HepG2 (cell line): ENCODE measurements around the gene FAM222B. TPM values are rescaled to one million over a fixed set of nuclear protein-coding genes. Genes with fewer than 3 reads are reported as not detected.
A peak's percentile ranks its signal among the peaks of the same experiment; 100 is the strongest.

Experiments
- ARNT2 ChIP-seq: sonication (generic); formaldehyde crosslinking; IDR thresholded peaks from 2 replicates; pipeline ENCODE4 v1.8.0; 2022; ENCODE audit warnings: mild to moderate bottlenecking, low read depth, missing genetic modification reagents, moderate library complexity
- MAFK ChIP-seq, 2 experiments: IDR thresholded peaks in 1 of 2; conservative IDR thresholded peaks in 1 of 2; 2 replicates each; pipeline ENCODE4 v1.6.1; 2011; ENCODE audit warnings: improper control_type of control experiment in 2 of 2, low read length in 2 of 2
- MBNL3 ChIP-seq: fragments of 250-450 bp; sonication (Bioruptor Pico); conservative IDR thresholded peaks from 2 replicates; pipeline ENCODE4 v1.8.0; 2022; ENCODE audit warnings: mild to moderate bottlenecking, inconsistent platforms
- NPAS2 ChIP-seq: sonication (generic); formaldehyde crosslinking; IDR thresholded peaks from 2 replicates; pipeline ENCODE4 v1.8.0; 2022; ENCODE audit warnings: mild to moderate bottlenecking, missing genetic modification reagents, borderline replicate concordance
- RFXANK ChIP-seq: IDR thresholded peaks from 2 replicates; pipeline ENCODE4 v1.6.1; 2016
- RFXAP ChIP-seq: sonication (generic); formaldehyde crosslinking; IDR thresholded peaks from 2 replicates; pipeline ENCODE4 v1.4.0; 2020; ENCODE audit warnings: missing genetic modification reagents, borderline replicate concordance
- SNAI1 ChIP-seq: sonication (generic); formaldehyde crosslinking; IDR thresholded peaks from 2 replicates; pipeline ENCODE4 v1.5.0; 2020; ENCODE audit warnings: mild to moderate bottlenecking, missing genetic modification reagents, borderline replicate concordance
- ZMAT3 ChIP-seq: sonication (generic); formaldehyde crosslinking; conservative IDR thresholded peaks from 2 replicates; pipeline ENCODE4 v1.7.0; 2021; ENCODE audit warnings: missing genetic modification reagents
- ZNF101 ChIP-seq: sonication (generic); formaldehyde crosslinking; IDR thresholded peaks from 2 replicates; pipeline ENCODE4 v1.4.0; 2020; ENCODE audit warnings: mild to moderate bottlenecking, low read depth, missing genetic modification reagents, borderline replicate concordance
- ZNF264 ChIP-seq: sonication (generic); formaldehyde crosslinking; IDR thresholded peaks from 2 replicates; pipeline ENCODE4 v1.4.0; 2020; ENCODE audit warnings: missing genetic modification reagents
- ZNF3 ChIP-seq: IDR thresholded peaks from 2 replicates; pipeline ENCODE4 v1.7.0; 2017; ENCODE audit warnings: inconsistent platforms
- ZNF326 ChIP-seq: sonication (generic); formaldehyde crosslinking; IDR thresholded peaks from 2 replicates; pipeline ENCODE4 v1.4.0; 2020; ENCODE audit warnings: missing genetic modification reagents, borderline replicate concordance
- ZNF543 ChIP-seq: sonication (generic); formaldehyde crosslinking; IDR thresholded peaks from 2 replicates; pipeline ENCODE4 v1.4.0; 2020; ENCODE audit warnings: mild to moderate bottlenecking, missing genetic modification reagents
- ZNF883 ChIP-seq: sonication (generic); formaldehyde crosslinking; IDR thresholded peaks from 2 replicates; pipeline ENCODE4 v1.5.1; 2020; ENCODE audit warnings: mild to moderate bottlenecking, missing genetic modification reagents; ENCODE audit errors: not compliant biosample characterization
- polyA plus RNA-seq, 8 experiments: library from polyadenylated mRNA; depleted of rRNA in 3 of 8; stranded (reverse) in 7 of 8; unstranded in 1 of 8; fragments of >200 nt; fragmentation: Illumina TruSeq in 4 of 8; extraction: Trizol in 4 of 8; gene quantifications; 2 replicates each; pipeline versions ENCODE4 v1.2.1 to v1.2.3, GENCODE V29; 2011 to 2016; ENCODE audit warnings: low read depth in 4 of 8, missing spikeins in 1 of 8, mixed read lengths in 1 of 8; ENCODE audit not compliant: insufficient read depth in 1 of 8
- total RNA-seq, 5 experiments: library from RNA; depleted of rRNA; stranded (reverse); fragments of >200 nt; fragmentation: Illumina TruSeq; extraction: Trizol; gene quantifications; 2 replicates each; pipeline ENCODE4 v1.2.3, GENCODE V29; 2016; ENCODE audit warnings: low read depth in 1 of 5
- TF ChIP-seq, protein P1 (sequence below): sonication (generic); formaldehyde crosslinking; IDR thresholded peaks from 2 replicates; pipeline ENCODE4 v1.4.0; 2020; ENCODE audit warnings: missing genetic modification reagents, mild to moderate bottlenecking, borderline replicate concordance
- TF ChIP-seq, protein P2 (sequence below): sonication (generic); formaldehyde crosslinking; IDR thresholded peaks from 2 replicates; pipeline ENCODE4 v1.5.0; 2020; ENCODE audit warnings: missing genetic modification reagents, mild to moderate bottlenecking, borderline replicate concordance
- TF ChIP-seq, protein P3 (sequence below): sonication (generic); formaldehyde crosslinking; IDR thresholded peaks from 2 replicates; pipeline ENCODE4 v1.8.0; 2022; ENCODE audit warnings: mild to moderate bottlenecking, missing genetic modification reagents; ENCODE audit not compliant: insufficient replicate concordance
- TF ChIP-seq, protein P4 (sequence below): sonication (generic); formaldehyde crosslinking; conservative IDR thresholded peaks from 2 replicates; pipeline ENCODE4 v1.8.0; 2022; ENCODE audit warnings: mild to moderate bottlenecking, moderate library complexity, missing genetic modification reagents

FAM222B gene
- total and polyA plus RNA-seq, 2 of the 13 experiments (the other 11 are each of a cell fraction or from before 2014, with no cell fraction given): 3.5 to 7.3 TPM

DNA sequence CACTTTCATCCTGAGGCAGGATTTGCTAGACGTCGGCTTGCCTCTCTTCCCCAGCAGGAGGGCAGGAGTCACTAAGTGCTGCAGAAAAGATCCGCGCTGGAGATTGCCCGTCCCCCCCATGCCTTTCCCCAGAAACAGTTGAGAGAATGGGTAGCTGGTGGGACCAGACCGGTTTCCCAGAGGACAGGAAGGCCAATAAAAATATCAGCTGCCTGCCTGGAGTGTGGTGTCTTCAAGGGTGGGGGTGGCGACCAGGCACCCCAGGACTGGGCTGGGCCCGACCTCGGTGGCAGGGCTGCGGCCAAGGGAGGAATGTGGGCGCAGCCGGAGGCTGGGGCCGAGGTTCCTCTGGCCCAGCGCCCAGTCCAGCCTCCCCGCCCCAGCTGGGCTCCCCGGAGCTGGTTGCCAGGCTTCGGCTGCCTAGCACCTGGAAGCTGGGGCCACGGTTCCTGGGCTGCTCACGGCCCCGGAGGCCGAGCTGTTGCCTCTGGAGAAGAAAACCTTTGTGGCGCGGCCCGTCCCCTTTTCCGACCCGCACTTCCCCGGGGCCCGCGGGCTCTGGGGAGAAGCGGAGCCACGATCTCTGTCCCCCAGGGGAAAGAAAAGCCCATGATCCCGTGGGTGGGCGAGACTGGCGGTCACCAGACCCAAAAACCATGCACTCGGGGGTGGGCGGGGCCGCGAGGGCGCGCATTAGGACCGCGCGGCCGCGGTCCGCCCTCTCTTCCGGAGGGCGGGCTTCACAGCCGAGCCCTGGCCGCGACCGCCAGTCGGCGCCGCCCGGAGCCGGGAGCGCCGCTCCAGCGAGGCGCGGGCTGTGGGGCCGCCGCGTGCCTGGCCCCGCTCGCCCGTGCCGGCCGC, 99.1 kb downstream of the FAM222B start, which contains the start of gene TRAF4 (continued):
- TF ChIP-seq, protein P1, sequence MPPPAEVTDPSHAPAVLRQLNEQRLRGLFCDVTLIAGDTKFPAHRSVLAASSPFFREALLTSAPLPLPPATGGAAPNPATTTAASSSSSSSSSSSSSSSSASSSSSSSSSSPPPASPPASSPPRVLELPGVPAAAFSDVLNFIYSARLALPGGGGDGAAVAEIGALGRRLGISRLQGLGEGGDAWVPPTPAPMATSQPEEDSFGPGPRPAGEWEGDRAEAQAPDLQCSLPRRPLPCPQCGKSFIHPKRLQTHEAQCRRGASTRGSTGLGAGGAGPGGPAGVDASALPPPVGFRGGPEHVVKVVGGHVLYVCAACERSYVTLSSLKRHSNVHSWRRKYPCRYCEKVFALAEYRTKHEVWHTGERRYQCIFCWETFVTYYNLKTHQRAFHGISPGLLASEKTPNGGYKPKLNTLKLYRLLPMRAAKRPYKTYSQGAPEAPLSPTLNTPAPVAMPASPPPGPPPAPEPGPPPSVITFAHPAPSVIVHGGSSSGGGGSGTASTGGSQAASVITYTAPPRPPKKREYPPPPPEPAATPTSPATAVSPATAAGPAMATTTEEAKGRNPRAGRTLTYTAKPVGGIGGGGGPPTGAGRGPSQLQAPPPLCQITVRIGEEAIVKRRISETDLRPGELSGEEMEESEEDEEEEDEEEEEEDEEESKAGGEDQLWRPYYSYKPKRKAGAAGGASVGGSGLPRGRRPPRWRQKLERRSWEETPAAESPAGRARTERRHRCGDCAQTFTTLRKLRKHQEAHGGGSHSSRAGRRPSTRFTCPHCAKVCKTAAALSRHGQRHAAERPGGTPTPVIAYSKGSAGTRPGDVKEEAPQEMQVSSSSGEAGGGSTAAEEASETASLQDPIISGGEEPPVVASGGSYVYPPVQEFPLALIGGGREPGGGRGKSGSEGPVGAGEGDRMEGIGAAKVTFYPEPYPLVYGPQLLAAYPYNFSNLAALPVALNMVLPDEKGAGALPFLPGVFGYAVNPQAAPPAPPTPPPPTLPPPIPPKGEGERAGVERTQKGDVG (CRISPR knock-in tag): no peak
- no peak for TF ChIP-seq ZNF326 (CRISPR knock-in tag)
- TF ChIP-seq, protein P2, sequence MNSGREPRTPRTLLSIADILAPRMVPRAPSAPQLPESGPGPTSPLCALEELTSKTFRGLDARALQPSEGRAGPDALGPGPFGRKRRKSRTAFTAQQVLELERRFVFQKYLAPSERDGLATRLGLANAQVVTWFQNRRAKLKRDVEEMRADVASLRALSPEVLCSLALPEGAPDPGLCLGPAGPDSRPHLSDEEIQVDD (CRISPR knock-in tag): no peak
- TF ChIP-seq ARNT2 (CRISPR knock-in tag): peak; percentile 59; the same call in 1 of the 2 replicates
- TF ChIP-seq MBNL3 (CRISPR knock-in tag): no peak
- no peak for TF ChIP-seq RFXANK
- no peak for TF ChIP-seq RFXAP
- TF ChIP-seq ZNF883 (CRISPR knock-in tag): no peak
- no peak for TF ChIP-seq ZNF264 (CRISPR knock-in tag)
- TF ChIP-seq SNAI1 (CRISPR knock-in tag): no peak; the same call in 1 of the 2 replicates
- no peak for TF ChIP-seq ZMAT3 (CRISPR knock-in tag)
- no peak for TF ChIP-seq ZNF101 (CRISPR knock-in tag)
- TF ChIP-seq, protein P3, sequence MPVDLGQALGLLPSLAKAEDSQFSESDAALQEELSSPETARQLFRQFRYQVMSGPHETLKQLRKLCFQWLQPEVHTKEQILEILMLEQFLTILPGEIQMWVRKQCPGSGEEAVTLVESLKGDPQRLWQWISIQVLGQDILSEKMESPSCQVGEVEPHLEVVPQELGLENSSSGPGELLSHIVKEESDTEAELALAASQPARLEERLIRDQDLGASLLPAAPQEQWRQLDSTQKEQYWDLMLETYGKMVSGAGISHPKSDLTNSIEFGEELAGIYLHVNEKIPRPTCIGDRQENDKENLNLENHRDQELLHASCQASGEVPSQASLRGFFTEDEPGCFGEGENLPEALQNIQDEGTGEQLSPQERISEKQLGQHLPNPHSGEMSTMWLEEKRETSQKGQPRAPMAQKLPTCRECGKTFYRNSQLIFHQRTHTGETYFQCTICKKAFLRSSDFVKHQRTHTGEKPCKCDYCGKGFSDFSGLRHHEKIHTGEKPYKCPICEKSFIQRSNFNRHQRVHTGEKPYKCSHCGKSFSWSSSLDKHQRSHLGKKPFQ: no peak
- no peak for TF ChIP-seq ZNF543 (CRISPR knock-in tag)
- TF ChIP-seq MAFK (conservative IDR thresholded peaks at IDR 0.05 in 1 of 2, IDR thresholded peaks at IDR 0.05 in 1 of 2; ENCODE audit: low read length in 2 of 2): no peak
- TF ChIP-seq ZNF3: no peak
- TF ChIP-seq, protein P4, sequence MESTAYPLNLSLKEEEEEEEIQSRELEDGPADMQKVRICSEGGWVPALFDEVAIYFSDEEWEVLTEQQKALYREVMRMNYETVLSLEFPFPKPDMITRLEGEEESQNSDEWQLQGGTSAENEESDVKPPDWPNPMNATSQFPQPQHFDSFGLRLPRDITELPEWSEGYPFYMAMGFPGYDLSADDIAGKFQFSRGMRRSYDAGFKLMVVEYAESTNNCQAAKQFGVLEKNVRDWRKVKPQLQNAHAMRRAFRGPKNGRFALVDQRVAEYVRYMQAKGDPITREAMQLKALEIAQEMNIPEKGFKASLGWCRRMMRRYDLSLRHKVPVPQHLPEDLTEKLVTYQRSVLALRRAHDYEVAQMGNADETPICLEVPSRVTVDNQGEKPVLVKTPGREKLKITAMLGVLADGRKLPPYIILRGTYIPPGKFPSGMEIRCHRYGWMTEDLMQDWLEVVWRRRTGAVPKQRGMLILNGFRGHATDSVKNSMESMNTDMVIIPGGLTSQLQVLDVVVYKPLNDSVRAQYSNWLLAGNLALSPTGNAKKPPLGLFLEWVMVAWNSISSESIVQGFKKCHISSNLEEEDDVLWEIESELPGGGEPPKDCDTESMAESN (CRISPR knock-in tag): peak; percentile 72
- no peak for TF ChIP-seq NPAS2 (CRISPR knock-in tag)
